Loucy (cell line): ENCODE results near the gene CLEC18C.
"Not testable (repeated sequence)": the region's sequence is repeated elsewhere in the genome, so short reads cannot be mapped to it uniquely, and the experiment has no call there.

ENCODE experiments used
- CTCF ChIP-seq: fragments of 200-600 bp; sonication (generic); conservative IDR thresholded peaks from 2 replicates; pipeline ENCODE4 v1.5.1; 2014; ENCODE audit warnings: mild to moderate bottlenecking, antibody characterized with exemption, low read length
- EZH2phosphoT487 ChIP-seq: fragments of 200-600 bp; IDR thresholded peaks from 2 replicates; pipeline ENCODE4 v1.6.1; 2018; ENCODE audit warnings: antibody characterized with exemption, mild to moderate bottlenecking, moderate library complexity, borderline replicate concordance

DNA sequence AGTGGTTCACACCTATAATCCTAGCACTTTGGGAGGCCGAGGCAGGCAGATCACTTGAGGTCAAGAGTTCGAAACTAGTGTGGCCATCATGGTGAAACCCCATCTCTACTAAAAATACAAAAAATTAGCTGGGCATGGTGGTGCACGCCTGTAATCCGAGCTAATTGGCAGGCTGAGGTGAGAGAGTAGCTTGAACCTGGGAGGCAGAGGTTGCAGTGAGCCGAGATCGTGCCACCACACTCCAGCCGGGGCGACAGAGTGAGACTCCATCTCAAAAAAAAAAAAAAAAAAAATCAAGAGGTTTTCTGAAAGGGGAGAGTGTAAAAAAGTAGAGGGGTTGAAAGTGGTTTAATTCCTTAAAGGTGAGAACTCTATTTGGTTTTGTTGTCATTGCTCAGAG lies 37.8 kb upstream of the CLEC18C start:
- not testable (repeated sequence) for TF ChIP-seq CTCF, EZH2phosphoT487
